Colonic mucosa (tissue), 4 donors: ENCODE results near the gene RXFP3. TPM values are rescaled to one million over a fixed set of nuclear protein-coding genes. Genes with fewer than 3 reads are reported as not detected.

Source experiments
- DNase-seq: peaks from one replicate; pipeline ENCODE4 v3.0.0-alpha.2; 2020
- H3K27ac ChIP-seq: fragments of 200-600 bp; one replicate; pipeline ENCODE4 v1.8.0; 2021
- H3K27me3 ChIP-seq: fragments of 200-600 bp; one replicate; pipeline ENCODE4 v1.8.0; 2021
- H3K36me3 ChIP-seq: fragments of 200-600 bp; one replicate; pipeline ENCODE4 v1.8.0; 2021
- H3K4me1 ChIP-seq: fragments of 200-600 bp; one replicate; pipeline ENCODE4 v1.8.0; 2021; ENCODE audit warnings: mild to moderate bottlenecking
- H3K4me3 ChIP-seq: fragments of 200-600 bp; one replicate; pipeline ENCODE4 v1.8.0; 2021
- H3K9ac ChIP-seq, 2 donors: one replicate each; pipeline ENCODE4 v1.7.0; 2013; ENCODE audit warnings: control low read depth in 2 of 2, low read depth in 2 of 2, low read length in 2 of 2
- H3K9me3 ChIP-seq: fragments of 200-600 bp; one replicate; pipeline ENCODE4 v1.8.0; 2021
- intact Hi-C: fragments of 100-400 bp; cut with DNase I; formaldehyde crosslinking; loops from one replicate; pipeline ENCODE4 v1.14.1; 2022
- total RNA-seq, 2 donors: library from RNA; stranded (reverse); fragmentation: NEBNext Ultra II Directional in 1 of 2; extraction: Animal tissue kit (Norgen Biotek cat#: 25700) in 1 of 2; gene quantifications; one replicate each; pipeline ENCODE4 v1.2.1, GENCODE V29; 2021
- TF ChIP-seq, protein P1 (sequence below): fragments of 200-600 bp; IDR thresholded peaks from one replicate; pipeline ENCODE4 v1.8.0; 2022; ENCODE audit warnings: antibody characterized with exemption, mild to moderate bottlenecking
- donor health status: healthy.
- donor health status: DM: no; HTN: no; CAD: no.
- donor health status: DM: no; HTN: no; CAD: no.

The RXFP3 gene
- total RNA-seq, 2 donors from 2014 or later = not detected

GRCh38 chr5:33929925-33930690 is 6.1 kb upstream of the RXFP3 start:
- no peak overlapping the region for H3K9ac ChIP-seq
- no peak overlapping the region for H3K27ac ChIP-seq
- TF ChIP-seq, protein P1, sequence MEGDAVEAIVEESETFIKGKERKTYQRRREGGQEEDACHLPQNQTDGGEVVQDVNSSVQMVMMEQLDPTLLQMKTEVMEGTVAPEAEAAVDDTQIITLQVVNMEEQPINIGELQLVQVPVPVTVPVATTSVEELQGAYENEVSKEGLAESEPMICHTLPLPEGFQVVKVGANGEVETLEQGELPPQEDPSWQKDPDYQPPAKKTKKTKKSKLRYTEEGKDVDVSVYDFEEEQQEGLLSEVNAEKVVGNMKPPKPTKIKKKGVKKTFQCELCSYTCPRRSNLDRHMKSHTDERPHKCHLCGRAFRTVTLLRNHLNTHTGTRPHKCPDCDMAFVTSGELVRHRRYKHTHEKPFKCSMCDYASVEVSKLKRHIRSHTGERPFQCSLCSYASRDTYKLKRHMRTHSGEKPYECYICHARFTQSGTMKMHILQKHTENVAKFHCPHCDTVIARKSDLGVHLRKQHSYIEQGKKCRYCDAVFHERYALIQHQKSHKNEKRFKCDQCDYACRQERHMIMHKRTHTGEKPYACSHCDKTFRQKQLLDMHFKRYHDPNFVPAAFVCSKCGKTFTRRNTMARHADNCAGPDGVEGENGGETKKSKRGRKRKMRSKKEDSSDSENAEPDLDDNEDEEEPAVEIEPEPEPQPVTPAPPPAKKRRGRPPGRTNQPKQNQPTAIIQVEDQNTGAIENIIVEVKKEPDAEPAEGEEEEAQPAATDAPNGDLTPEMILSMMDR = no peak
- H3K27me3 ChIP-seq = no peaks in the 10 kb centered on the region
- H3K4me1 ChIP-seq = no peaks in the 10 kb centered on the region
- H3K4me3 ChIP-seq = no peak overlapping the region
- no peak for DNase-seq
- intact Hi-C loops = loop anchor here (5.0 kb wide), 1 partner anchor 493 kb away; no protein-coding TSS in a partner anchor
- H3K36me3 ChIP-seq = no peaks in the 10 kb centered on the region
- H3K9me3 ChIP-seq = no peaks in the 10 kb centered on the region

- Histone ChIP-seq H3K27me3 (peaks cover 5% of the 10 kb centered on the region), H3K9ac (no peak overlapping the region), H3K36me3 (no peaks in the 10 kb centered on the region), H3K4me1 (no peaks in the 10 kb centered on the region), H3K27ac (no peak overlapping the region), H3K4me3 (no peak overlapping the region), H3K9me3 (no peaks in the 10 kb centered on the region)
- no peak for DNase-seq
- intact Hi-C loops = loop anchor here (5.0 kb wide), 1 partner anchor 494 kb away; no protein-coding TSS in a partner anchor
- TF ChIP-seq, protein P1 = no peak
Observed at GRCh38 chr5:33931136-33931535, 5.0 kb upstream of the RXFP3 start.

DNA sequence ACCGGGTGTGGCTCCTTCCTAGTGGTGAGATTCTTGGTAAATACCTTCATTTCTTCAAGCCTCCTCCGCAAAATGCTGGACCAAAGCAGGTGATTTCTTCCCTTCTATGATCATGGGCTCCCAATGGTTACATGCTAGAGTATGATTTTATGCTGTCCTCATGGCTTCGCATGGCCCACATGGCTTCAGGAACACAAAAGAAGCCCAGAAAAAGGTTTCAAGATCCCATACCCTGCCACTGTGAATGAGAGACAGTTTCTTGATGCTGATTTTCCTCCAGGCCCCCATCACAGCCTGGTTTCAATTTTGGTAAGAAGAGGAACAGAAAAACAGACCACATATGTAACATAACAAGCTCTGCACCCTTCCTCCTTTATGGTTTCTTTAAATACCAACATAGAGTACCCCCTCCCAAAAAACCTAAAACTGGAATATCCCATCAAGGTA is 2.4 kb upstream of the RXFP3 start:
- no peaks in the 10 kb centered on the region for H3K4me1 ChIP-seq
- H3K4me3 ChIP-seq = no peak overlapping the region
- H3K9ac ChIP-seq = no peak overlapping the region
- TF ChIP-seq, protein P1 = no peak
- H3K36me3 ChIP-seq = no peaks in the 10 kb centered on the region
- intact Hi-C loops = loop anchor here (5.0 kb wide), 1 partner anchor 496 kb away; no protein-coding TSS in a partner anchor
- H3K27me3 ChIP-seq = peaks cover 23% of the 10 kb centered on the region
- no peak overlapping the region for H3K27ac ChIP-seq
- no peaks in the 10 kb centered on the region for H3K9me3 ChIP-seq
- DNase-seq = no peak

- Histone ChIP-seq H3K4me3 (no peak overlapping the region), H3K27me3 (peaks cover 23% of the 10 kb centered on the region), H3K36me3 (no peaks in the 10 kb centered on the region), H3K9ac (no peak overlapping the region), H3K9me3 (no peaks in the 10 kb centered on the region), H3K27ac (no peak overlapping the region), H3K4me1 (no peaks in the 10 kb centered on the region)
- intact Hi-C loops = loop anchor here (5.0 kb wide), 1 partner anchor 497 kb away; no protein-coding TSS in a partner anchor
- no peak for DNase-seq
- TF ChIP-seq, protein P1 = no peak
Observed at GRCh38 chr5:33934176-33934575, 2.0 kb upstream of the RXFP3 start.

DNA sequence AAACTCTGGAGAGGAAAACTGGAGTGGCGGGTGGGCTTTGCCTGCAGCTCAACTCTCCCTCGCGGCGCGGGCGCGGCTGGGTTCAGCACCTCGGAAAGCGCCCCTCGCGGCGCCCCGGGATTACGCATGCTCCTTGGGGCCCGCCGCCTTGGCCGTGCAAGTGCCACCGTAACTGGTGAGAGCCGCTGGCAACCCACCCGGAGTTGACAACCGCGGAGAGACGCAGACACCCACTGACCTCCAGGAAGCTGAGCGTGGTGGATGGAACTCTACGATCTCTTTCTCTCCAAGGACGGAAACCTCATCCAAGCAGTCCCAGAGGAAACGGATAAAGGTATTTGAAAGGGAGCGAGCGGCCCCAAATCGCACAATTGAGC is 194 bp upstream of the RXFP3 start:
- Histone ChIP-seq H3K4me1 (no peaks in the 10 kb centered on the region), H3K9ac (no peak overlapping the region), H3K27me3 (peaks cover 23% of the 10 kb centered on the region), H3K9me3 (no peaks in the 10 kb centered on the region), H3K36me3 (no peaks in the 10 kb centered on the region), H3K4me3 (no peak overlapping the region), H3K27ac (no peak overlapping the region)
- DNase-seq = peak; percentile 31
- intact Hi-C loops = no loop called here
- TF ChIP-seq, protein P1 = no peak
